HepG2 (cell line): Measurements from ENCODE around the gene ZIK1. TPM values are rescaled to one million over a fixed set of nuclear protein-coding genes. Genes with fewer than 3 reads are reported as not detected.

Experiments used
- BCL6 ChIP-seq: IDR thresholded peaks from 2 replicates; pipeline ENCODE4 v1.6.1; 2016; ENCODE audit warnings: missing genetic modification reagents, missing compliant biosample characterization
- EHMT2 ChIP-seq: fragments of 200-600 bp; sonication (generic); IDR thresholded peaks from 2 replicates; pipeline ENCODE4 v1.7.0; 2017; ENCODE audit warnings: antibody characterized with exemption, low read depth, low read length, borderline replicate concordance
- FOXK1 ChIP-seq: sonication (generic); formaldehyde crosslinking; IDR thresholded peaks from 2 replicates; pipeline ENCODE4 v1.4.0; 2020; ENCODE audit warnings: low read depth, missing genetic modification reagents, borderline replicate concordance
- GABPB1 ChIP-seq: IDR thresholded peaks from 2 replicates; pipeline ENCODE4 v1.6.1; 2016; ENCODE audit warnings: mild to moderate bottlenecking, missing genetic modification reagents, moderate library complexity, missing compliant biosample characterization
- MLLT10 ChIP-seq: sonication (generic); formaldehyde crosslinking; IDR thresholded peaks from 2 replicates; pipeline ENCODE4 v1.4.0; 2020; ENCODE audit warnings: missing genetic modification reagents
- MXI1 ChIP-seq: IDR thresholded peaks from 3 replicates; pipeline ENCODE4 v1.6.1; 2012; ENCODE audit warnings: low read depth, low read length, inconsistent platforms, borderline replicate concordance
- NFYB ChIP-seq: sonication (generic); formaldehyde crosslinking; IDR thresholded peaks from 2 replicates; pipeline ENCODE4 v1.4.0; 2020; ENCODE audit warnings: missing genetic modification reagents
- PHB2 ChIP-seq: fragments of 450-650 bp; IDR thresholded peaks from 2 replicates; pipeline ENCODE4 v1.6.1; 2018; ENCODE audit not compliant: partially characterized antibody
- SMAD1 ChIP-seq: sonication (generic); formaldehyde crosslinking; IDR thresholded peaks from 2 replicates; pipeline ENCODE4 v1.4.0; 2020; ENCODE audit warnings: missing genetic modification reagents, low read depth, mild to moderate bottlenecking, borderline replicate concordance
- SYNCRIP ChIP-seq: fragments of 200-400 bp; formaldehyde crosslinking; IDR thresholded peaks from 2 replicates; pipeline ENCODE4 v1.6.1; 2018; ENCODE audit warnings: mild to moderate bottlenecking, low read depth, low read length; ENCODE audit not compliant: insufficient read depth
- ZBTB21 ChIP-seq: sonication (generic); formaldehyde crosslinking; IDR thresholded peaks from 2 replicates; pipeline ENCODE4 v1.4.0; 2020; ENCODE audit warnings: missing genetic modification reagents
- ZNF160 ChIP-seq: sonication (generic); formaldehyde crosslinking; IDR thresholded peaks from 2 replicates; pipeline ENCODE4 v1.8.0; 2022; ENCODE audit warnings: mild to moderate bottlenecking, inconsistent platforms, missing genetic modification reagents
- ZNF17 ChIP-seq: sonication (generic); formaldehyde crosslinking; IDR thresholded peaks from 2 replicates; pipeline ENCODE4 v1.5.0; 2020; ENCODE audit warnings: mild to moderate bottlenecking, missing genetic modification reagents
- ZNF44 ChIP-seq: sonication (generic); formaldehyde crosslinking; IDR thresholded peaks from 2 replicates; pipeline ENCODE4 v1.5.1; 2020; ENCODE audit warnings: mild to moderate bottlenecking, missing genetic modification reagents
- ZNF772 ChIP-seq: sonication (generic); formaldehyde crosslinking; IDR thresholded peaks from 2 replicates; pipeline ENCODE4 v1.5.0; 2020; ENCODE audit warnings: mild to moderate bottlenecking, missing genetic modification reagents
- ZNF790 ChIP-seq: sonication (generic); formaldehyde crosslinking; IDR thresholded peaks from 2 replicates; pipeline ENCODE4 v1.8.0; 2022; ENCODE audit warnings: missing genetic modification reagents, mild to moderate bottlenecking, borderline replicate concordance
- polyA plus RNA-seq, 8 experiments: library from polyadenylated mRNA; depleted of rRNA in 3 of 8; stranded (reverse) in 7 of 8; unstranded in 1 of 8; fragments of >200 nt; fragmentation: Illumina TruSeq in 4 of 8; extraction: Trizol in 4 of 8; gene quantifications; 2 replicates each; pipeline versions ENCODE4 v1.2.1 to v1.2.3, GENCODE V29; 2011 to 2016; ENCODE audit warnings: low read depth in 4 of 8, missing spikeins in 1 of 8, mixed read lengths in 1 of 8; ENCODE audit not compliant: insufficient read depth in 1 of 8
- total RNA-seq, 5 experiments: library from RNA; depleted of rRNA; stranded (reverse); fragments of >200 nt; fragmentation: Illumina TruSeq; extraction: Trizol; gene quantifications; 2 replicates each; pipeline ENCODE4 v1.2.3, GENCODE V29; 2016; ENCODE audit warnings: low read depth in 1 of 5
- TF ChIP-seq, protein P1 (sequence below): IDR thresholded peaks from 2 replicates; pipeline ENCODE4 v1.6.1; 2016; ENCODE audit warnings: control low read depth
- TF ChIP-seq, protein P2 (sequence below): sonication (generic); formaldehyde crosslinking; IDR thresholded peaks from 2 replicates; pipeline ENCODE4 v1.4.0; 2020; ENCODE audit warnings: mild to moderate bottlenecking, missing genetic modification reagents
- TF ChIP-seq, protein P3 (sequence below): sonication (generic); formaldehyde crosslinking; IDR thresholded peaks from 2 replicates; pipeline ENCODE4 v1.8.1; 2023; ENCODE audit warnings: mild to moderate bottlenecking, inconsistent platforms, moderate library complexity, missing genetic modification reagents, borderline replicate concordance
- TF ChIP-seq, protein P4 (sequence below): fragments of 450-650 bp; IDR thresholded peaks from 2 replicates; pipeline ENCODE4 v1.6.1; 2017; ENCODE audit warnings: mild to moderate bottlenecking
- TF ChIP-seq, protein P5 (sequence below): sonication (generic); formaldehyde crosslinking; IDR thresholded peaks from 2 replicates; pipeline ENCODE4 v1.5.0; 2020; ENCODE audit warnings: mild to moderate bottlenecking, missing genetic modification reagents

ZIK1 gene
- total and polyA plus RNA-seq, 2 of the 13 experiments (the other 11 are each of a cell fraction or from before 2014, with no cell fraction given), result 2.1 to 7.2 TPM

DNA sequence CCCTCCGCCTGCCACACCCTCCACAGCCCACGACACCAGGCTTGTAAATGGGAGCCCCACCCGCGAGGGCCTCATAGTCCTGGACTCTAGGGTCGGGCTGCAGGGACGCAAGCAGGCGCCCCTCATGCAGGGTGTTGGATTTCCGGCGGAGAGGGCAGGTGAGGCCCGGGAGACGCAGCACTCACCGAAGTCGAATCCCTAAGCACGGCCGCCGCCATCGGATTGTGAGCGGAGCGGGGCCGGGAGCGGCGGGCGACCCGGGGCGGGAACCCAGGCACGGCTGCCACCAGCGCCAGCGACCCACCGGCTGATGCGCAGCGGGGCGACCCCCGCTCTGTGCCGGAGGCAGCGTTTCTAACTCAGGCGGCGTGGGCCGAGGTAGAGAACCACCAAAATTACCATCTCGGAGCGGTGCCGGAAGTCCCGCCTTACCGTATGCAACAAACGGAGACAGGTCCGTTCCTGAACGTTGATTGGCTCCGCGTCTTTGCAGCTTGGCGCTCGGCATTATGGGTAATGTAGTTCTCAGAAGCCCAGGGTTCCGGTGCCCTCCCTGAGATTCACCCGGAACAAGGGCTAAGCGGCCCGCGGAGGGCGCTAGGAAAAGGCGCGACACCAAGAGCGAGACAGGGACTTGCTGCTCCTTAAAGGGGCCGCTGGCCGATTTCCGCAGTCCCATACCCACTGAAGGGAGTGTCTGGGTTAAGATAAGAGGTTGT is 5.3 kb upstream of the ZIK1 start, which contains the start of gene ZNF416 (continued):
- TF ChIP-seq ZNF772 (CRISPR knock-in tag) (peak; percentile 43), EHMT2 (no peak), MLLT10 (CRISPR knock-in tag) (no peak), ZNF160 (CRISPR knock-in tag) (no peak), FOXK1 (CRISPR knock-in tag) (peak; percentile 75; the same call in 1 of the 2 replicates), SMAD1 (CRISPR knock-in tag) (peak; percentile 63; the same call in 1 of the 2 replicates), ZNF17 (CRISPR knock-in tag) (no peak), ZBTB21 (CRISPR knock-in tag) (no peak), ZNF44 (no peak), NFYB (CRISPR knock-in tag) (peak; percentile 91), MXI1 (peak; percentile 68; the same call in 1 of the 3 replicates), BCL6 (CRISPR knock-in tag) (no peak), ZNF790 (CRISPR knock-in tag) (no peak), SYNCRIP (no peak), GABPB1 (CRISPR knock-in tag) (peak; percentile 98), PHB2 (no peak)
- TF ChIP-seq, protein P1, sequence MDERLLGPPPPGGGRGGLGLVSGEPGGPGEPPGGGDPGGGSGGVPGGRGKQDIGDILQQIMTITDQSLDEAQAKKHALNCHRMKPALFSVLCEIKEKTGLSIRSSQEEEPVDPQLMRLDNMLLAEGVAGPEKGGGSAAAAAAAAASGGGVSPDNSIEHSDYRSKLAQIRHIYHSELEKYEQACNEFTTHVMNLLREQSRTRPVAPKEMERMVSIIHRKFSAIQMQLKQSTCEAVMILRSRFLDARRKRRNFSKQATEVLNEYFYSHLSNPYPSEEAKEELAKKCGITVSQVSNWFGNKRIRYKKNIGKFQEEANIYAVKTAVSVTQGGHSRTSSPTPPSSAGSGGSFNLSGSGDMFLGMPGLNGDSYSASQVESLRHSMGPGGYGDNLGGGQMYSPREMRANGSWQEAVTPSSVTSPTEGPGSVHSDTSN, result peak; percentile 65; the same call in 1 of the 2 replicates
- TF ChIP-seq, protein P2, sequence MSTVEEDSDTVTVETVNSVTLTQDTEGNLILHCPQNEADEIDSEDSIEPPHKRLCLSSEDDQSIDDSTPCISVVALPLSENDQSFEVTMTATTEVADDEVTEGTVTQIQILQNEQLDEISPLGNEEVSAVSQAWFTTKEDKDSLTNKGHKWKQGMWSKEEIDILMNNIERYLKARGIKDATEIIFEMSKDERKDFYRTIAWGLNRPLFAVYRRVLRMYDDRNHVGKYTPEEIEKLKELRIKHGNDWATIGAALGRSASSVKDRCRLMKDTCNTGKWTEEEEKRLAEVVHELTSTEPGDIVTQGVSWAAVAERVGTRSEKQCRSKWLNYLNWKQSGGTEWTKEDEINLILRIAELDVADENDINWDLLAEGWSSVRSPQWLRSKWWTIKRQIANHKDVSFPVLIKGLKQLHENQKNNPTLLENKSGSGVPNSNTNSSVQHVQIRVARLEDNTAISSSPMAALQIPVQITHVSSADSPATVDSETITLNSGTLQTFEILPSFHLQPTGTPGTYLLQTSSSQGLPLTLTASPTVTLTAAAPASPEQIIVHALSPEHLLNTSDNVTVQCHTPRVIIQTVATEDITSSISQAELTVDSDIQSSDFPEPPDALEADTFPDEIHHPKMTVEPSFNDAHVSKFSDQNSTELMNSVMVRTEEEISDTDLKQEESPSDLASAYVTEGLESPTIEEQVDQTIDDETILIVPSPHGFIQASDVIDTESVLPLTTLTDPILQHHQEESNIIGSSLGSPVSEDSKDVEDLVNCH, result no peak
- TF ChIP-seq, protein P3, sequence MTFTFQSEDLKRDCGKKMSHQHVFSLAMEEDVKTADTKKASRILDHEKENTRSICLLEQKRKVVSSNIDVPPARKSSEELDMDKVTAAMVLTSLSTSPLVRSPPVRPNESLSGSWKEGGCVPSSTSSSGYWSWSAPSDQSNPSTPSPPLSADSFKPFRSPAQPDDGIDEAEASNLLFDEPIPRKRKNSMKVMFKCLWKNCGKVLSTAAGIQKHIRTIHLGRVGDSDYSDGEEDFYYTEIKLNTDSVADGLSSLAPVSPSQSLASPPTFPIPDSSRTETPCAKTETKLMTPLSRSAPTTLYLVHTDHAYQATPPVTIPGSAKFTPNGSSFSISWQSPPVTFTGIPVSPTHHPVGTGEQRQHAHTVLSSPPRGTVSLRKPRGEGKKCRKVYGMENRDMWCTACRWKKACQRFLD (CRISPR knock-in tag), result peak; percentile 78; the same call in 1 of the 2 replicates
- TF ChIP-seq, protein P4, sequence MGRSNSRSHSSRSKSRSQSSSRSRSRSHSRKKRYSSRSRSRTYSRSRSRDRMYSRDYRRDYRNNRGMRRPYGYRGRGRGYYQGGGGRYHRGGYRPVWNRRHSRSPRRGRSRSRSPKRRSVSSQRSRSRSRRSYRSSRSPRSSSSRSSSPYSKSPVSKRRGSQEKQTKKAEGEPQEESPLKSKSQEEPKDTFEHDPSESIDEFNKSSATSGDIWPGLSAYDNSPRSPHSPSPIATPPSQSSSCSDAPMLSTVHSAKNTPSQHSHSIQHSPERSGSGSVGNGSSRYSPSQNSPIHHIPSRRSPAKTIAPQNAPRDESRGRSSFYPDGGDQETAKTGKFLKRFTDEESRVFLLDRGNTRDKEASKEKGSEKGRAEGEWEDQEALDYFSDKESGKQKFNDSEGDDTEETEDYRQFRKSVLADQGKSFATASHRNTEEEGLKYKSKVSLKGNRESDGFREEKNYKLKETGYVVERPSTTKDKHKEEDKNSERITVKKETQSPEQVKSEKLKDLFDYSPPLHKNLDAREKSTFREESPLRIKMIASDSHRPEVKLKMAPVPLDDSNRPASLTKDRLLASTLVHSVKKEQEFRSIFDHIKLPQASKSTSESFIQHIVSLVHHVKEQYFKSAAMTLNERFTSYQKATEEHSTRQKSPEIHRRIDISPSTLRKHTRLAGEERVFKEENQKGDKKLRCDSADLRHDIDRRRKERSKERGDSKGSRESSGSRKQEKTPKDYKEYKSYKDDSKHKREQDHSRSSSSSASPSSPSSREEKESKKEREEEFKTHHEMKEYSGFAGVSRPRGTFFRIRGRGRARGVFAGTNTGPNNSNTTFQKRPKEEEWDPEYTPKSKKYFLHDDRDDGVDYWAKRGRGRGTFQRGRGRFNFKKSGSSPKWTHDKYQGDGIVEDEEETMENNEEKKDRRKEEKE, result no peak
- TF ChIP-seq, protein P5, sequence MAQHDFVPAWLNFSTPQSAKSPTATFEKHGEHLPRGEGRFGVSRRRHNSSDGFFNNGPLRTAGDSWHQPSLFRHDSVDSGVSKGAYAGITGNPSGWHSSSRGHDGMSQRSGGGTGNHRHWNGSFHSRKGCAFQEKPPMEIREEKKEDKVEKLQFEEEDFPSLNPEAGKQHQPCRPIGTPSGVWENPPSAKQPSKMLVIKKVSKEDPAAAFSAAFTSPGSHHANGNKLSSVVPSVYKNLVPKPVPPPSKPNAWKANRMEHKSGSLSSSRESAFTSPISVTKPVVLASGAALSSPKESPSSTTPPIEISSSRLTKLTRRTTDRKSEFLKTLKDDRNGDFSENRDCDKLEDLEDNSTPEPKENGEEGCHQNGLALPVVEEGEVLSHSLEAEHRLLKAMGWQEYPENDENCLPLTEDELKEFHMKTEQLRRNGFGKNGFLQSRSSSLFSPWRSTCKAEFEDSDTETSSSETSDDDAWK (CRISPR knock-in tag), result no peak
